DMS 273 treated with DMSO at 0.1 percent for 48 hours (cell line): ENCODE results near the gene SMARCA2.

Experiments
- DNase-seq: peaks from one replicate; lab custom pipeline; 2025; lab: John Stamatoyannopoulos, UW

Gene SMARCA2

GRCh38 chr9:2215921-2216441 is 200.8 kb downstream of the SMARCA2 start:
- no peak for DNase-seq

GRCh38 chr9:2216591-2216990 is 201.4 kb downstream of the SMARCA2 start:
- no peak for DNase-seq

GRCh38 chr9:2217540-2217939 is 202.4 kb downstream of the SMARCA2 start:
- DNase-seq: no peak

GRCh38 chr9:2220036-2220435 is 204.9 kb downstream of the SMARCA2 start:
- no peak for DNase-seq

GRCh38 chr9:2227144-2227867 is 212.2 kb downstream of the SMARCA2 start:
- no peak for DNase-seq

GRCh38 chr9:2228132-2228531 is 213.0 kb downstream of the SMARCA2 start:
- no peak for DNase-seq

GRCh38 chr9:2228641-2229040 is 213.5 kb downstream of the SMARCA2 start:
- no peak for DNase-seq

- no peak for DNase-seq
These were observed 214.1 kb downstream of the SMARCA2 start for GRCh38 chr9:2229109-2229721.

GRCh38 chr9:2230362-2230761 is 215.2 kb downstream of the SMARCA2 start:
- DNase-seq: no peak

- no peak for DNase-seq
These were observed 216.0 kb downstream of the SMARCA2 start for GRCh38 chr9:2231101-2231500.

- DNase-seq: no peak
These were observed 216.7 kb downstream of the SMARCA2 start for GRCh38 chr9:2231829-2232228.

- DNase-seq: no peak
These were observed 218.1 kb downstream of the SMARCA2 start for GRCh38 chr9:2233274-2233673.

- DNase-seq: peak; percentile 67
These were observed 219.3 kb downstream of the SMARCA2 start for GRCh38 chr9:2234371-2234893.

- DNase-seq: no peak
These were observed 220.5 kb downstream of the SMARCA2 start for GRCh38 chr9:2235623-2236022.

- no peak for DNase-seq
These were observed 221.7 kb downstream of the SMARCA2 start for GRCh38 chr9:2236850-2237249.

- no peak for DNase-seq
These were observed 226.3 kb downstream of the SMARCA2 start for GRCh38 chr9:2241461-2241835.

GRCh38 chr9:2241836-2242741 is 226.9 kb downstream of the SMARCA2 start:
- peak; percentile 53 for DNase-seq

- DNase-seq: no peak
These were observed 227.7 kb downstream of the SMARCA2 start for GRCh38 chr9:2242831-2243330.
